Germinal center (tissue), 1 donor: Measurements from ENCODE around the gene C1orf122.
"Not testable (repeated sequence)": the region's sequence is repeated elsewhere in the genome, so short reads cannot be mapped to it uniquely, and the experiment has no call there.

ENCODE experiments used
- DNase-seq: peaks from one replicate; pipeline ENCODE4 v3.0.0; 2012; ENCODE audit warnings: mixed read lengths, low spot score

The C1orf122 gene

GRCh38 chr1:37807555-37808368 is at the start of gene C1orf122, which contains the start of gene YRDC:
Gene C1orf122 (plus strand): TSS chr1:37807790. CDS start chr1:37808405, 615 bp downstream.
Gene YRDC (minus strand): TSS chr1:37808208. CDS start chr1:37808180, 28 bp downstream.
- peak; percentile 96 for DNase-seq

- no peak for DNase-seq
Observed at GRCh38 chr1:37759451-37759850, 48.1 kb upstream of the C1orf122 start.

- DNase-seq: no peak
Observed at GRCh38 chr1:37761416-37762095, 46.0 kb upstream of the C1orf122 start.

DNA sequence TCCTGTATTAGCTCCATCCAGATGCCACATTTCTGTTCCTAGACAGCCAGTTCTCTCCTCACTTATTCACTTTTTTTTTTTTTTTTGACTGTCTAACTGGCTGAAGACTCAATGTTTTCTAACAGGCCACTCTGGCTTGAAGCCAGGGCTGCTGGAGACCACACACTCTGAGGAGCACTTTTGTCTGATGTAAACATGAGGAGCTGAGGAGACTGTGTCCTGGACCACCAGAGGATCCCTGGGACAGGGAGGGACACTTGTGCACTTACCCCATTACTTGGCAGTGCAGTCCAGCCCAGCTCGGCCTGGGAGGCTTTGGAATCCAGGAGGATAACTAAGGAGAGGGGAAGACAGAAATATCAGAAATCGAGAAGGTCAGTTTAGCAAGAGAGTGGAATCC is 45.1 kb upstream of the C1orf122 start:
- DNase-seq: no peak

DNA sequence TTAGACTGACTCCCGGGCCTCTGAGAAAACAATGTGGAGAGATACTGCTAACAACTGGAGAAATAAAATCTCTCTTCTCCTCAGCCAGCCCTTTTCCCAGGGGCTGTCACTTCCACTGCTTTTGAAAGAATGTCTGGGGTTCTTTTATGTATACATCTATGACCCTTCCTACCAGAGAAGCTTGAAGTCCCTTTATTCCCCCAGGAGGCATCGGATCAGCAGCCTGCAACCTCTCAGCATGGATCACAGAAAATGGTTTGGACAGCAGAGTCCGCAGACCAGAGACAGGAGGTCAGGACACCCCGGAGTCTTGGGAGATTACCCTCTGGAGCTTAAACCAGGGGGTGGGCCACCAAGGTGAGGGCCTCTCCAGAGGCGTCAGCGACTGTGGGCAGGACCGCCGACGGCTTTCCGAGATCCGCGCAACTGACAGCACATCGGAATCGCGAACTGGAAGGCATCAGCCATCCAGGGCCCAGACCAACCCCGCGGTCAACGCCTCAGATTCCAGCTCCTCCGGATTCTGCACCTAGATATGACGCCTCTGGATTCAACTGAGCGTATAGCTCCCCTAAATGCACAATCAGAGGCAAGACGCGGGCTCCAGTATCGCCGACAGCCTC is 43.7 kb upstream of the C1orf122 start:
- DNase-seq: no peak

- peak; percentile 50 for DNase-seq
Observed at GRCh38 chr1:37764414-37764825, 43.2 kb upstream of the C1orf122 start.

- DNase-seq: no peak
Observed at GRCh38 chr1:37764888-37765441, 42.6 kb upstream of the C1orf122 start, which contains the start of gene EPHA10. Gene EPHA10 (minus strand): TSS chr1:37765120. CDS start chr1:37765066, 54 bp downstream.

GRCh38 chr1:37765916-37766664 is 41.5 kb upstream of the C1orf122 start:
- no peak for DNase-seq

DNA sequence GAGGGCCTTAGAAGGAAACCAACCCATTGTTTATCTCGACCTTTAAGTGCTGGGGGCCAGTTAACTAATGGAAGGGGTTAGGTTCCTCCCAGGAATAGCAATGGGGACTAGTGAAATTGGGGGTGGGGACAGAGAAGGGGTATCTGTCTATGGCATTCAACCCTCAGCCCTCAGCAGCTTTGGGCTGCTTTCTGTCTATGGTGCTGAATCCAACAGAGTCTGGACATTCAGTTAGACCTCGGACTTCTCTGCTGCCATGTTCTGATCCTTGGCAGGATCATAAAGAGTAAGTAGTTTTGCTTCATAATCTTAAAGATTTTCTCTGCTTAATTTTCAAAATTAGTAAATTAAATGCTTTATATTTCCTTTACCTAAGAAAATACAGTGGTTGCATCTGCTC is 40.1 kb upstream of the C1orf122 start:
- no peak for DNase-seq

- not testable (repeated sequence) for DNase-seq
Observed at GRCh38 chr1:37771440-37771839, 36.1 kb upstream of the C1orf122 start.

DNA sequence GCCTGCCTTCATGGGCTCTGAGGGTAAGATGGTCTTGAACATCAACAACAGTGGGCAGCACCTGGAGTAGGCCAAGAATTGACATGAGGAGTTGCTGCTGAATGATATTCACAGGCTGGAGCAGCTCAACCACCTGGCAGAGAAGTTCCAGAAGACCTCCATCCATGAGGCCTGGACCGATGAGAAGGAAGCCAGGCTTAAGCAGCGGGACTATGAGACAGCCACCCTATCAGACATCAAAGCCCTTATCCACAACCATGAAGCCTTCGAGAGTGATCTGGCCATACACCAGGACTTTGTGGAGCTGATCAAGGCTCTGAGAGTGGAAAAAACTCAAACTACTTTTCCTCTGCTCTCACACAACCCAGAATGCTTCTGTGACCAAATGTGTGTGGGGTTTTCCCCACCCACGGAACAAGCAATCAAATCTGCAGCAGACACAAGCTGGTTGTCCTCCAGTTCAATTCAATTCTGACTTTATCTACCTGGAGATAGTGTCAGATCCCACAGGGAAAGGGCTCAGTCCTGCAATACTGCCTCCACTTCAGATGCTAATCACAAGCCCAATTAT is 30.6 kb upstream of the C1orf122 start:
- DNase-seq: no peak

GRCh38 chr1:37778654-37779053 is 28.9 kb upstream of the C1orf122 start:
- DNase-seq: no peak

DNA sequence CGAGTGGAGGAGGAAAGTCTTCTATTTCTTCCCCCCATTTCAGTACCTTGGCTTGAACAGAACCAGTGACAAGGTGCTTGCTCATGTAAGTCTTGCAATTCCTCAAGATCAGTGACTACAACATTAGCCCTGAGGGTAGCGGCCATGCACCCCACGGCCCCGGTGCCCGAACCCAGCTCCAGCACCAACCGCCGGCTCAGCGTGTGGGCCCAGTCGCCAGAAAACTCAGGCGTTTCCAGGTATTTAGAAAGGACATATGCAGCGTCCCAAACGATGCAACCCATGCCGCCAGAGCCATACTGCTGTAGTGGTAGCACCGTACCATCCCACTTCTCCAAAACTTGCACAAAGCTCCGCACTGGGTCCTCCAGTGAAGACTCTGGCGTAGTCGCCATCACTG is 25.1 kb upstream of the C1orf122 start:
- no peak for DNase-seq

- no peak for DNase-seq
Observed at GRCh38 chr1:37792943-37793686, 14.5 kb upstream of the C1orf122 start.

DNA sequence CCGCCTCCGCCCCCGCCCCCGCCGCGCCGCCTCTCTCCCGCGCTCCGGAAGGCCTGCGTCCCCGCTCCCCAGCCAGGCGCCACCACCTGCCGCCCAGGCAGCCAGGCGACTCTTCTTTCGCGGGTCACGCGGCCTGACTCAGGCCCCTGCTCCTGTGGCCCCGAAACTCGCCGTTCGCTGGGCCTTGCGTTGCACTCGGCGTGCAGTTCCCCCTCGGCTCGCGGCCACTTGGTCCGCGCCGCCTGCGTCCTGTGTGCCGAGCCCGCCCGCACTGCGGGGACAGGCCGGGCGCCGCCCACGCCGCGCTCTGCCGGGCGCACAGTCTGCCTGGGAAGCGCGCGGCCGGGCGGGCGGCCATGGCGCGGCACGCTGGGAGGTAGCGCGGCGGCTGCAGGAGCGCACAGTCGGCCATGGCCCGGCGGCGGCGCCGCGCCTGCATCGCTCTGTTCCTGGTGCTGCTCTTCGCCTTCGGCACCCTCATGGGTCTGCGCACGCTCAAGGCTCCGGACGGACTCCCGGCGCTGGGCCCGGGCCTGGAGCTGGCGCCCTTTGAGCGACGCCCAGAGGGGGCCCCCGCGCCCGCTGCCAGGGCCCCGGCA is 13.7 kb upstream of the C1orf122 start, which contains the start of gene MANEAL:
MANEAL (plus strand) TSS at position 75 of the 599 bp plus-strand sequence; CDS start at position 411, 336 bp downstream.
- peak; percentile 67 for DNase-seq

DNA sequence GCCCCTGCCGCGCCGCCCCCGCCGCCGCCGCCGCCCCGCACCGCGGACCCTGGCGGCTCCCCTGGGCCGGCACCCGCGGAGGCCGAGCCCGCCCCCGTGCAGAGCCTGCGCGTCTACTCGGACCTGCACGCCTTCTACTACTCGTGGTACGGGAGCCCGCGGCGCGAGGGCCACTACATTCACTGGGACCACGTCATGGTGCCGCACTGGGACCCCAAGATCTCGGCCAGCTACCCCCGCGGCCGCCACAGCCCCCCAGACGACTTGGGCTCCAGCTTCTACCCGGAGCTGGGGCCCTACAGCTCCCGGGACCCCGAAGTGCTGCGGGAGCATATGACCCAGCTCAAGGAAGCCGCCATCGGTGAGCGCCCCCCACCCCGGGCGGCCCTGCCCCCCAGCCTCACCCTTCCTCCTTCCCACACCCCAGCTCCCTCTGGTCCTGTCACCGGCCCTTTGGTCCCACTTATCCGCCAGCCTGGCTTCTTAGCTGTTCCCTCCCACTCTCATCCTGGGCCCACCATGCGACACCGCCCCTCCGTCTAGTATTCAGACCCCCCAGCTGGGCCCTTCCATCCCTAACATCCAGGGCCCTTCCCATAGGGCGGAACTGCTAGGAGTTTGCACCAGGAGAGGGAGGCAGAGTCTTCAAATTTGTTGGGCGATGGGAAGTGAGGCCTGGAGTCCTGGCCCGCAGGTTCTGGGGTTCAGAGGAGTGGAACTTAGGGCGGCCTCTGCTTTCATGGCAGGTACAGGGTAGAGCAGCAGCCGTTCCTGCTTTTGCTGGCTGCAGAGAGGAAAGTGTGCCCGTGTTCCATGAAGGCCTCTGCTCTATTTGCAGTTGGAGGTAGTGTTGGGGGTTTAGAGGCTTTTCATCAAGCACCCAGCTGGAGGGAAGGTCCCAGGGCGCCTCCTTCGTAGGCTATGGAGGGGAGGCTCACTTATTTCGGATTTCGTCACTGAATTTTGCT is 12.9 kb upstream of the C1orf122 start:
- no peak for DNase-seq

- peak; percentile 58 for DNase-seq
Observed at GRCh38 chr1:37795340-37796125, 12.1 kb upstream of the C1orf122 start.
